ENCODE data around the gene FAIM.

FAIM gene

GRCh38 chr3:138640537-138640936, 32.0 kb downstream of the FAIM start:
- DNase-seq (ENCODE audit: low read depth, low spot score), result no peak
- Histone ChIP-seq H3K9ac (ENCODE audit: insufficient read length, low read depth) (no peak overlapping the region), H3K9me3 (ENCODE audit: insufficient read depth, low read length) (peaks cover 12% of the 10 kb centered on the region; the same call in 1 of the 2 replicates), H3K4me1 (ENCODE audit: insufficient read depth, insufficient read length) (no peaks in the 10 kb centered on the region), H3K27me3 (ENCODE audit: insufficient read depth, insufficient read length) (no peaks in the 10 kb centered on the region), H3K4me3 (ENCODE audit: insufficient read length, low read depth) (no peak overlapping the region), H3K36me3 (ENCODE audit: insufficient read depth, insufficient read length, low read length) (no peaks in the 10 kb centered on the region)
- TF ChIP-seq YY1 (IDR thresholded peaks at IDR 0.05; ENCODE audit: insufficient read depth, insufficient read length) (no peak), ZNF274 (IDR thresholded peaks at IDR 0.05; ENCODE audit: low read depth, low read length) (no peak), SUZ12 (IDR thresholded peaks at IDR 0.05; ENCODE audit: extremely low read depth, insufficient read depth, insufficient read length) (no peak)

DNA sequence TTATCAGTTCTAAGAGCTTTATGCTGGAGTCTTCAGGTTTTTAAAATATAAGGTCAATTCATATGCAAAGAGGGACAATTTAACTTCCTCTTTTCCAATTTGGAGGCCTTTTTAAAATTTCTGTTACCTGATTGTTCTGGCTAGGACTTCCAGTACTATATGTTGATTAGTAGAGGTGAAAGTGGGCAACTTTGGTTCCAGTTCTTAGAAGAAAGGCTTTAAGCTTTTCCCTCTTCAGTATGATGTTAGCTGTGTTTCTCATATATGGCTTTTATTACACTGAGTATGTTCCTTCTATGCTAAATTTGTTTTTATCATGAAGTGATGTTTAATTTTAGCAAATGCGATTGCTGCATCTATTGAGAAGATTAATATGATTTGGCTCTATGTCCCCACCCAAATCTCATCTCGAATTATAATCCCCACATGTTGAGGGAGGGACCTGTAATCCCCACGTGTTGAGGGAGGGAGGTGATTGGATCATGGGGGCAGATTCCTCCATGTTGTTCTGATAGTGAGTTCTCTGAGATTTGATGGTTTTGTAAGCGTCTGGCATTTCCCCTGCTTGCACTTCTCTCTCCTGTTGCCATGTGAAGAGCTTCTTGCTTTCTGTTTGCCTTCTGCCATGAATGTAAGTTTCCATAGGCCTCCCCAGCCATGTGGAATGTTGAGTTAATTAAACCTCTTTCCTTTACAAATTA, 33.8 kb downstream of the FAIM start:
- no peaks in the 10 kb centered on the region for H3K36me3 ChIP-seq (ENCODE audit: insufficient read depth, insufficient read length, low read length)
- H3K9me3 ChIP-seq (ENCODE audit: insufficient read depth, low read length), result peaks cover 24% of the 10 kb centered on the region
- no peak for TF ChIP-seq SUZ12 (IDR thresholded peaks at IDR 0.05; ENCODE audit: extremely low read depth, insufficient read depth, insufficient read length)
- H3K4me1 ChIP-seq (ENCODE audit: insufficient read depth, insufficient read length), result no peaks in the 10 kb centered on the region
- no peak overlapping the region for H3K4me3 ChIP-seq (ENCODE audit: insufficient read length, low read depth)
- no peaks in the 10 kb centered on the region for H3K27me3 ChIP-seq (ENCODE audit: insufficient read depth, insufficient read length)
- no peak for DNase-seq (ENCODE audit: low read depth, low spot score)
- no peak overlapping the region for H3K9ac ChIP-seq (ENCODE audit: insufficient read length, low read depth)

GRCh38 chr3:138642927-138643253, 34.3 kb downstream of the FAIM start:
- no peak for DNase-seq (ENCODE audit: low read depth, low spot score)
- Histone ChIP-seq H3K9me3 (ENCODE audit: insufficient read depth, low read length) (peaks cover 24% of the 10 kb centered on the region), H3K9ac (ENCODE audit: insufficient read length, low read depth) (no peak overlapping the region), H3K27me3 (ENCODE audit: insufficient read depth, insufficient read length) (no peaks in the 10 kb centered on the region), H3K36me3 (ENCODE audit: insufficient read depth, insufficient read length, low read length) (no peaks in the 10 kb centered on the region), H3K4me3 (ENCODE audit: insufficient read length, low read depth) (no peak overlapping the region), H3K4me1 (ENCODE audit: insufficient read depth, insufficient read length) (no peaks in the 10 kb centered on the region)
- TF ChIP-seq SUZ12 (IDR thresholded peaks at IDR 0.05; ENCODE audit: extremely low read depth, insufficient read depth, insufficient read length) (no peak), YY1 (IDR thresholded peaks at IDR 0.05; ENCODE audit: insufficient read depth, insufficient read length) (no peak), ZNF274 (IDR thresholded peaks at IDR 0.05; ENCODE audit: low read depth, low read length) (no peak)

DNA sequence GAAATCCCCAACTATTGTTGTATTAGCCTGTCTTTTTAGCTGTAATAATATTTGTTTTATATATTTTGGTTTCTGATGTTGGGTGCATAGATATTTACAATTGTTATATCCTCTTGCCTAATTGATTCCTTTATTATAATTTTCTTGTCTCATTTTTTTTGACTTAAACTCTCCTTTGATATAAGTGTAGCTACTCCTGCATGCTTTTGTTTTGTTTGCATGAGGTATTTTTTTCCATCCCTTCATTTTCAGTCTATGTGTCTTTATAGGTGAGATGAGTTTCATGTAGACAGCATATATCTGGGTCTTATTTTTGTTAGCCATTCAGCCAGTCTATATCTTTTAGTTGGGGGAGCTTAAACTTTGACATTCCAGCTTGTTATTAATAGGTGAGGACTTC, 37.4 kb downstream of the FAIM start:
- H3K36me3 ChIP-seq (ENCODE audit: insufficient read depth, insufficient read length, low read length), result peaks cover 16% of the 10 kb centered on the region
- no peak for DNase-seq (ENCODE audit: low read depth, low spot score)
- TF ChIP-seq ZNF274 (IDR thresholded peaks at IDR 0.05; ENCODE audit: low read depth, low read length) (no peak), YY1 (IDR thresholded peaks at IDR 0.05; ENCODE audit: insufficient read depth, insufficient read length) (no peak), SUZ12 (IDR thresholded peaks at IDR 0.05; ENCODE audit: extremely low read depth, insufficient read depth, insufficient read length) (no peak)
- H3K4me1 ChIP-seq (ENCODE audit: insufficient read depth, insufficient read length), result no peaks in the 10 kb centered on the region
- no peak overlapping the region for H3K4me3 ChIP-seq (ENCODE audit: insufficient read length, low read depth)
- H3K9me3 ChIP-seq (ENCODE audit: insufficient read depth, low read length), result peaks cover 43% of the 10 kb centered on the region
- H3K27me3 ChIP-seq (ENCODE audit: insufficient read depth, insufficient read length), result no peaks in the 10 kb centered on the region
- H3K9ac ChIP-seq (ENCODE audit: insufficient read length, low read depth), result no peak overlapping the region

- Histone ChIP-seq H3K36me3 (ENCODE audit: insufficient read depth, insufficient read length, low read length) (peaks cover 20% of the 10 kb centered on the region), H3K9ac (ENCODE audit: insufficient read length, low read depth) (no peak overlapping the region), H3K4me3 (ENCODE audit: insufficient read length, low read depth) (no peak overlapping the region), H3K4me1 (ENCODE audit: insufficient read depth, insufficient read length) (no peaks in the 10 kb centered on the region), H3K9me3 (ENCODE audit: insufficient read depth, low read length) (peaks cover 43% of the 10 kb centered on the region), H3K27me3 (ENCODE audit: insufficient read depth, insufficient read length) (no peaks in the 10 kb centered on the region)
- no peak for DNase-seq (ENCODE audit: low read depth, low spot score)
- TF ChIP-seq YY1 (IDR thresholded peaks at IDR 0.05; ENCODE audit: insufficient read depth, insufficient read length) (no peak), ZNF274 (IDR thresholded peaks at IDR 0.05; ENCODE audit: low read depth, low read length) (no peak), SUZ12 (IDR thresholded peaks at IDR 0.05; ENCODE audit: extremely low read depth, insufficient read depth, insufficient read length) (no peak)
Measured at GRCh38 chr3:138646513-138646912, 37.9 kb downstream of the FAIM start.

GRCh38 chr3:138649134-138649533, 40.6 kb downstream of the FAIM start:
- no peaks in the 10 kb centered on the region for H3K4me1 ChIP-seq (ENCODE audit: insufficient read depth, insufficient read length)
- no peak for TF ChIP-seq ZNF274 (IDR thresholded peaks at IDR 0.05; ENCODE audit: low read depth, low read length)
- no peak for TF ChIP-seq YY1 (IDR thresholded peaks at IDR 0.05; ENCODE audit: insufficient read depth, insufficient read length)
- TF ChIP-seq SUZ12 (IDR thresholded peaks at IDR 0.05; ENCODE audit: extremely low read depth, insufficient read depth, insufficient read length), result no peak
- peaks cover 35% of the 10 kb centered on the region for H3K9me3 ChIP-seq (ENCODE audit: insufficient read depth, low read length)
- no peak overlapping the region for H3K4me3 ChIP-seq (ENCODE audit: insufficient read length, low read depth)
- H3K27me3 ChIP-seq (ENCODE audit: insufficient read depth, insufficient read length), result no peaks in the 10 kb centered on the region
- no peak overlapping the region for H3K9ac ChIP-seq (ENCODE audit: insufficient read length, low read depth)
- DNase-seq (ENCODE audit: low read depth, low spot score), result no peak
- H3K36me3 ChIP-seq (ENCODE audit: insufficient read depth, insufficient read length, low read length), result peaks cover 41% of the 10 kb centered on the region

DNA sequence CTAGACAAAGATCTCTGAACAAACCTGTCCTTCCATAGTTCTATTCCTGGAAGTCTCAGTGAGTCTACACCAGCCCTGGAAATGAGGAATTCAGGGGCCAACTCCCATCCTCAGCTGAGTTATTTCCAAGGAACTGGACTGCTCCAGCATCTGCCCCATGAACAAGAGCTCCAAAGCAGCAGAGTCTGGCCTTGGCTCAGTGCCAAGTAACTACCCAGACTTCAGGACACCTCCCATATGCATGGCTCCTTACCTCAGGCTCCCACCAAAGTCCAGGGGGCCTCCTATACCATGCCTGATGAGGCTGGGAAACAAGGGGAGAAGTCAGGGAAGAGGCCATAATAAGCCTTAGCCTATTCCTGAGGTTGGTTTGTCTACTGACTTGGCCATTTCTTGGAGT, 45.0 kb downstream of the FAIM start:
- H3K4me3 ChIP-seq (ENCODE audit: insufficient read length, low read depth), result no peak overlapping the region
- H3K27me3 ChIP-seq (ENCODE audit: insufficient read depth, insufficient read length), result no peaks in the 10 kb centered on the region
- H3K4me1 ChIP-seq (ENCODE audit: insufficient read depth, insufficient read length), result no peaks in the 10 kb centered on the region
- TF ChIP-seq SUZ12 (IDR thresholded peaks at IDR 0.05; ENCODE audit: extremely low read depth, insufficient read depth, insufficient read length) (no peak), ZNF274 (IDR thresholded peaks at IDR 0.05; ENCODE audit: low read depth, low read length) (no peak), YY1 (IDR thresholded peaks at IDR 0.05; ENCODE audit: insufficient read depth, insufficient read length) (no peak)
- H3K36me3 ChIP-seq (ENCODE audit: insufficient read depth, insufficient read length, low read length), result peaks cover 72% of the 10 kb centered on the region
- no peak for DNase-seq (ENCODE audit: low read depth, low spot score)
- H3K9me3 ChIP-seq (ENCODE audit: insufficient read depth, low read length), result peaks cover 17% of the 10 kb centered on the region; the same call in 1 of the 2 replicates
- H3K9ac ChIP-seq (ENCODE audit: insufficient read length, low read depth), result no peak overlapping the region
